Suprapubic skin (tissue), 3 donors: ENCODE data around the gene MTCL1.

Source experiments
- EP300 ChIP-seq: sonication (generic); formaldehyde crosslinking; IDR thresholded peaks from one replicate; pipeline ENCODE4 v1.6.1; 2017; ENCODE audit warnings: antibody characterized with exemption
- POLR2A ChIP-seq, 2 donors: fragments of 450-650 bp; IDR thresholded peaks; one replicate each; pipeline ENCODE4 v1.6.1; 2017; ENCODE audit warnings: antibody characterized with exemption in 2 of 2, mild to moderate bottlenecking in 2 of 2, moderate library complexity in 2 of 2
- TF ChIP-seq, protein P1 (sequence below), 2 donors: fragments of 200-600 bp in 1 of 2; fragments of 450-650 bp in 1 of 2; sonication (generic) in 1 of 2; IDR thresholded peaks; one replicate each; pipeline ENCODE4 v1.5.1; 2016 to 2019; ENCODE audit warnings: antibody characterized with exemption in 2 of 2, mild to moderate bottlenecking in 1 of 2, moderate library complexity in 1 of 2

GRCh38 chr18:8750954-8751415 lies 45.6 kb downstream of the MTCL1 start:
- TF ChIP-seq EP300 (no peak), POLR2A (IDR thresholded peaks at IDR 0.05) (no peak)
- TF ChIP-seq, protein P1, sequence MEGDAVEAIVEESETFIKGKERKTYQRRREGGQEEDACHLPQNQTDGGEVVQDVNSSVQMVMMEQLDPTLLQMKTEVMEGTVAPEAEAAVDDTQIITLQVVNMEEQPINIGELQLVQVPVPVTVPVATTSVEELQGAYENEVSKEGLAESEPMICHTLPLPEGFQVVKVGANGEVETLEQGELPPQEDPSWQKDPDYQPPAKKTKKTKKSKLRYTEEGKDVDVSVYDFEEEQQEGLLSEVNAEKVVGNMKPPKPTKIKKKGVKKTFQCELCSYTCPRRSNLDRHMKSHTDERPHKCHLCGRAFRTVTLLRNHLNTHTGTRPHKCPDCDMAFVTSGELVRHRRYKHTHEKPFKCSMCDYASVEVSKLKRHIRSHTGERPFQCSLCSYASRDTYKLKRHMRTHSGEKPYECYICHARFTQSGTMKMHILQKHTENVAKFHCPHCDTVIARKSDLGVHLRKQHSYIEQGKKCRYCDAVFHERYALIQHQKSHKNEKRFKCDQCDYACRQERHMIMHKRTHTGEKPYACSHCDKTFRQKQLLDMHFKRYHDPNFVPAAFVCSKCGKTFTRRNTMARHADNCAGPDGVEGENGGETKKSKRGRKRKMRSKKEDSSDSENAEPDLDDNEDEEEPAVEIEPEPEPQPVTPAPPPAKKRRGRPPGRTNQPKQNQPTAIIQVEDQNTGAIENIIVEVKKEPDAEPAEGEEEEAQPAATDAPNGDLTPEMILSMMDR (IDR thresholded peaks at IDR 0.05), result no peak
